H9 (cell line): Measurements from ENCODE around the gene SMTNL2. TPM values are rescaled to one million over a fixed set of nuclear protein-coding genes. Genes with fewer than 3 reads are reported as not detected.

ENCODE experiments used
- DNase-seq: peaks from one replicate; pipeline ENCODE4 v3.0.0-alpha.2; 2017
- H2AFZ ChIP-seq: one replicate; pipeline ENCODE4 v1.6.1; 2013; ENCODE audit warnings: mild to moderate bottlenecking, low read length, control low read depth, moderate library complexity
- H2AK5ac ChIP-seq: 2 replicates; pipeline ENCODE4 v1.6.1; 2013; ENCODE audit warnings: low read length, control low read depth, mixed read lengths; ENCODE audit not compliant: insufficient read length
- H2BK120ac ChIP-seq: one replicate; pipeline ENCODE4 v1.6.1; 2013; ENCODE audit warnings: low read depth, mild to moderate bottlenecking, low read length, control low read depth, inconsistent platforms; ENCODE audit not compliant: poor library complexity, severe bottlenecking
- H2BK12ac ChIP-seq: 2 replicates; pipeline ENCODE4 v1.6.1; 2013; ENCODE audit warnings: low read length, control low read depth, mixed read lengths, low read depth; ENCODE audit not compliant: insufficient read length
- H2BK15ac ChIP-seq: 2 replicates; pipeline ENCODE4 v1.6.1; 2013; ENCODE audit warnings: low read depth, low read length, control low read depth
- H2BK20ac ChIP-seq: one replicate; pipeline ENCODE4 v1.6.1; 2013; ENCODE audit warnings: low read depth, mild to moderate bottlenecking, low read length, control low read depth, inconsistent platforms; ENCODE audit not compliant: poor library complexity, severe bottlenecking
- H2BK5ac ChIP-seq: 2 replicates; pipeline ENCODE4 v1.6.1; 2013; ENCODE audit warnings: low read length, control low read depth, mixed read lengths; ENCODE audit not compliant: insufficient read length
- H3K14ac ChIP-seq: 2 replicates; pipeline ENCODE4 v1.6.1; 2013; ENCODE audit warnings: low read length, control low read depth; ENCODE audit not compliant: insufficient read depth
- H3K18ac ChIP-seq: 2 replicates; pipeline ENCODE4 v1.6.1; 2013; ENCODE audit warnings: low read depth, mild to moderate bottlenecking, mixed read lengths, low read length, control low read depth; ENCODE audit not compliant: insufficient read length
- H3K23ac ChIP-seq: 2 replicates; pipeline ENCODE4 v1.6.1; 2013; ENCODE audit warnings: low read length, control low read depth, mixed read lengths, low read depth; ENCODE audit not compliant: insufficient read length
- H3K23me2 ChIP-seq: 2 replicates; pipeline ENCODE4 v1.6.1; 2013; ENCODE audit warnings: low read depth, mild to moderate bottlenecking, mixed read lengths, low read length, control low read depth; ENCODE audit not compliant: insufficient read length, poor library complexity, severe bottlenecking
- H3K27ac ChIP-seq: 2 replicates; pipeline ENCODE4 v1.5.1; 2013; ENCODE audit warnings: low read length, control low read depth, mixed read lengths, low read depth; ENCODE audit not compliant: insufficient read length
- H3K27me3 ChIP-seq: 2 replicates; pipeline ENCODE4 v1.6.1; 2013; ENCODE audit warnings: low read length, control low read depth, inconsistent platforms; ENCODE audit not compliant: insufficient read depth
- H3K4ac ChIP-seq: 2 replicates; pipeline ENCODE4 v1.6.1; 2013; ENCODE audit warnings: low read depth, mild to moderate bottlenecking, control low read depth, inconsistent platforms, low read length, moderate library complexity
- H3K4me1 ChIP-seq: 2 replicates; pipeline ENCODE4 v1.6.1; 2013; ENCODE audit warnings: low read length, control low read depth, inconsistent platforms; ENCODE audit not compliant: insufficient read depth
- H3K4me2 ChIP-seq: 2 replicates; pipeline ENCODE4 v1.6.1; 2013; ENCODE audit warnings: low read length, control low read depth, mixed read lengths; ENCODE audit not compliant: insufficient read length, insufficient read depth
- H3K56ac ChIP-seq: 2 replicates; pipeline ENCODE4 v1.6.1; 2013; ENCODE audit warnings: low read depth, mild to moderate bottlenecking, mixed read lengths, low read length, control low read depth; ENCODE audit not compliant: insufficient read length
- H3K79me1 ChIP-seq: 2 replicates; pipeline ENCODE4 v1.6.1; 2013; ENCODE audit warnings: low read depth, mild to moderate bottlenecking, moderate library complexity, low read length, control low read depth, inconsistent platforms; ENCODE audit not compliant: insufficient read depth, poor library complexity, severe bottlenecking
- H3K79me2 ChIP-seq: 2 replicates; pipeline ENCODE4 v1.6.1; 2013; ENCODE audit warnings: low read length, control low read depth, inconsistent platforms; ENCODE audit not compliant: insufficient read depth
- H3K9ac ChIP-seq: 2 replicates; pipeline ENCODE4 v1.6.1; 2013; ENCODE audit warnings: low read length, control low read depth, mixed read lengths; ENCODE audit not compliant: insufficient read length; ENCODE audit errors: extremely low read depth
- H3K9me3 ChIP-seq: one replicate; pipeline ENCODE4 v1.6.1; 2013; ENCODE audit warnings: low read depth, low read length, inconsistent platforms; ENCODE audit not compliant: control insufficient read depth
- H3T11ph ChIP-seq: one replicate; pipeline ENCODE4 v1.6.1; 2013; ENCODE audit warnings: mild to moderate bottlenecking, low read length, control low read depth, inconsistent platforms
- H4K20me1 ChIP-seq: one replicate; pipeline ENCODE4 v1.6.1; 2013; ENCODE audit not compliant: control insufficient read depth, insufficient read length, insufficient read depth
- H4K5ac ChIP-seq: 2 replicates; pipeline ENCODE4 v1.6.1; 2013; ENCODE audit warnings: low read depth, mild to moderate bottlenecking, mixed read lengths, low read length, control low read depth; ENCODE audit not compliant: insufficient read length
- H4K8ac ChIP-seq: replicated peaks from 2 replicates; pipeline ENCODE4 v1.6.1; 2013; ENCODE audit warnings: low read length, control low read depth, mixed read lengths, low read depth; ENCODE audit not compliant: insufficient read length
- H4K91ac ChIP-seq: 2 replicates; pipeline ENCODE4 v1.6.1; 2013; ENCODE audit warnings: low read depth, mild to moderate bottlenecking, moderate library complexity, mixed read lengths, low read length, control low read depth; ENCODE audit not compliant: insufficient read length
- H3K27ac Mint-ChIP-seq, 3 experiments: 2 replicates in 2 of 3; 3 replicates in 1 of 3; pipeline ENCODE4 v1.8.0; 2020 to 2021; ENCODE audit warnings: mixed read lengths in 3 of 3, mild to moderate bottlenecking in 1 of 3, moderate library complexity in 1 of 3
- H3K27me3 Mint-ChIP-seq: 2 replicates; pipeline ENCODE4 v1.8.0; 2021; ENCODE audit warnings: low read depth, mild to moderate bottlenecking, moderate library complexity, mixed read lengths
- H3K36me3 Mint-ChIP-seq, 3 experiments: 2 replicates in 2 of 3; 3 replicates in 1 of 3; pipeline ENCODE4 v1.8.0; 2020 to 2021; ENCODE audit warnings: low read depth in 3 of 3, mixed read lengths in 3 of 3; ENCODE audit not compliant: insufficient read depth in 1 of 3
- H3K4me1 Mint-ChIP-seq, 2 experiments: 2 replicates each; pipeline ENCODE4 v1.8.0; 2020; ENCODE audit warnings: mixed read lengths in 2 of 2
- H3K4me3 Mint-ChIP-seq, 2 experiments: 2 replicates in 1 of 2; 3 replicates in 1 of 2; pipeline ENCODE4 v1.8.0; 2020 to 2021; ENCODE audit warnings: mild to moderate bottlenecking in 2 of 2, mixed read lengths in 2 of 2, moderate library complexity in 1 of 2
- H3K9me3 Mint-ChIP-seq, 2 experiments: 2 replicates in 1 of 2; 3 replicates in 1 of 2; pipeline ENCODE4 v1.8.0; 2020; ENCODE audit warnings: mild to moderate bottlenecking in 2 of 2, mixed read lengths in 2 of 2, moderate library complexity in 1 of 2
- CTCF ChIP-seq: fragments of 200-600 bp; sonication (generic); conservative IDR thresholded peaks from 3 replicates; pipeline ENCODE4 v1.8.0; 2021; ENCODE audit warnings: antibody characterized with exemption, mild to moderate bottlenecking
- WGBS: extraction: QIAGEN DNeasy Blood & Tissue Kit; methylation state at CpG from one replicate; pipeline ENCODE4 v1.1.7; 2013; ENCODE audit warnings: missing lambda C conversion rate, low lambda C conversion rate, mixed read lengths; ENCODE audit not compliant: insufficient read length; ENCODE audit errors: extremely low coverage; 5-methylcytosine and 5-hydroxymethylcytosine counted together
- total RNA-seq: library from RNA; stranded (reverse); gene quantifications from 2 replicates; pipeline ENCODE4 v1.2.1, GENCODE V29; 2021

Gene SMTNL2
- total RNA-seq, 1 experiment from 2014 or later: 0.77 TPM

GRCh38 chr17:4592240-4593005 is 8.1 kb downstream of the SMTNL2 start:
- Histone ChIP-seq H4K5ac (no peak overlapping the region), H3K27ac (no peak overlapping the region), H3K23ac (no peak overlapping the region), H4K91ac (no peak overlapping the region), H4K20me1 (no peaks in the 10 kb centered on the region), H3K4me2 (no peak overlapping the region), H3K18ac (no peak overlapping the region), H3K14ac (no peak overlapping the region), H3K9me3 (no peaks in the 10 kb centered on the region), H4K8ac (no peak overlapping the region), H3T11ph (no peak overlapping the region), H2BK12ac (no peak overlapping the region), H3K27me3 (no peaks in the 10 kb centered on the region; the same call in 1 of the 2 replicates), H2BK20ac (no peak overlapping the region), H3K9ac (no peak overlapping the region), H3K4me1 (no peaks in the 10 kb centered on the region), H3K79me1 (no peaks in the 10 kb centered on the region), H2BK15ac (no peak overlapping the region), H2BK5ac (no peak overlapping the region), H2AK5ac (no peak overlapping the region), H2BK120ac (no peak overlapping the region), H3K56ac (no peak overlapping the region), H2AFZ (no peak overlapping the region), H3K23me2 (no peaks in the 10 kb centered on the region), H3K79me2 (no peaks in the 10 kb centered on the region), H3K4ac (no peak overlapping the region)
- no CpG with 5 or more reads among the region's 11 CpGs for WGBS
- H3K27me3 Mint-ChIP-seq: peaks cover 23% of the 10 kb centered on the region
- peaks cover 4 to 18% of the 10 kb centered on the region in 2 experiments for H3K4me1 Mint-ChIP-seq
- peaks cover 0 to 2% of the 10 kb centered on the region in 2 experiments; a peak in 1 of 5 replicates for H3K9me3 Mint-ChIP-seq
- peaks cover 0 to 4% (median 0%) of the 10 kb centered on the region in 3 experiments; a peak in 1 of 7 replicates for H3K36me3 Mint-ChIP-seq
- DNase-seq: no peak
- TF ChIP-seq CTCF: no peak
- no peak overlapping the region for H3K4me3 Mint-ChIP-seq
- H3K27ac Mint-ChIP-seq: no peak overlapping the region
